ENCODE measurements around the gene PLPP4. TPM values are rescaled to one million over a fixed set of nuclear protein-coding genes. Genes with fewer than 3 reads are reported as not detected.

Gene PLPP4
- total RNA-seq (2021) (not detected in 2 replicates), Bru-seq, nascent RNA (percentile 6 among the genes with signal in this experiment), BruChase-seq, experiment 1, labeled RNA remaining after a 2-hour chase (not detected), BruChase-seq, experiment 2, labeled RNA remaining after a 6-hour chase (not detected)
- long read RNA-seq: 0 reads

- Histone ChIP-seq H3K9me2 (ENCODE audit: insufficient read depth) (no peaks in the 10 kb centered on the region), H2AFZ (no peak within 1 kb of the TSS), H4K20me1 (ENCODE audit: insufficient read depth) (no peaks in the 10 kb centered on the region), H3K4me2 (no peak within 1 kb of the TSS), H3K36me3 (ENCODE audit: low read depth) (no peaks in the 10 kb centered on the region), H3K27me3 (ENCODE audit: insufficient read depth, low read depth) (no peaks in the 10 kb centered on the region), H3K79me2 (ENCODE audit: low read depth) (no peaks in the 10 kb centered on the region), H3F3A (ENCODE audit: insufficient read depth, low read depth) (no peaks in the 10 kb centered on the region), H3K27ac (no peak within 1 kb of the TSS), H3K4me1 (replicated peaks; ENCODE audit: insufficient read depth) (no peaks in the 10 kb centered on the region), H3K9me3 (ENCODE audit: insufficient read depth, low read depth) (no peaks in the 10 kb centered on the region), H3K4me3 (no peak within 1 kb of the TSS)
- ChIA-PET POLR2A (ENCODE audit: unreplicated experiment) (no interaction called here), CTCF (no interaction called here)
- BruUV-seq (replicated peaks): no TSS peak
- DNase-seq: no peak
- TF ChIP-seq EZH2 (IDR thresholded peaks at IDR 0.05; ENCODE audit: low read depth) (no peak), CTCF (conservative IDR thresholded peaks at IDR 0.05) (no peak)
- intact Hi-C loops (cut with micrococcal nuclease; ENCODE audit: unreplicated experiment): no loop called here
These were observed at the start of gene PLPP4 for GRCh38 chr10:120456626-120457430. PLPP4 (plus strand) TSS chr10:120457227; CDS start chr10:120457306, 79 bp downstream.

- no peak for DNase-seq
- TF ChIP-seq CTCF (conservative IDR thresholded peaks at IDR 0.05) (no peak), EZH2 (IDR thresholded peaks at IDR 0.05; ENCODE audit: low read depth) (no peak)
- no peaks in the 10 kb centered on the region for H3K36me3 ChIP-seq (ENCODE audit: low read depth)
- no peaks in the 10 kb centered on the region for H3F3A ChIP-seq (ENCODE audit: insufficient read depth, low read depth)
- no peaks in the 10 kb centered on the region for H3K27me3 ChIP-seq (ENCODE audit: insufficient read depth, low read depth)
- POLR2A ChIA-PET (ENCODE audit: unreplicated experiment): no interaction called here
- H3K4me2 ChIP-seq: no peak overlapping the region
- H3K79me2 ChIP-seq (ENCODE audit: low read depth): no peaks in the 10 kb centered on the region
- no peak overlapping the region for H3K4me3 ChIP-seq
- H3K4me1 ChIP-seq (replicated peaks; ENCODE audit: insufficient read depth): no peaks in the 10 kb centered on the region
- no TSS peak for BruUV-seq (replicated peaks)
- no peaks in the 10 kb centered on the region for H4K20me1 ChIP-seq (ENCODE audit: insufficient read depth)
- no peak overlapping the region for H2AFZ ChIP-seq
- no peaks in the 10 kb centered on the region for H3K9me3 ChIP-seq (ENCODE audit: insufficient read depth, low read depth)
- no peaks in the 10 kb centered on the region for H3K9me2 ChIP-seq (ENCODE audit: insufficient read depth)
- intact Hi-C loops (cut with micrococcal nuclease; ENCODE audit: unreplicated experiment): no loop called here
- no peak overlapping the region for H3K27ac ChIP-seq
- CTCF ChIA-PET: no interaction called here
These were observed 47.2 kb upstream of the PLPP4 start for GRCh38 chr10:120409816-120410215.

- Histone ChIP-seq H3K4me3 (no peak overlapping the region), H3K4me2 (no peak overlapping the region), H3K4me1 (replicated peaks; ENCODE audit: insufficient read depth) (no peaks in the 10 kb centered on the region), H3F3A (ENCODE audit: insufficient read depth, low read depth) (no peaks in the 10 kb centered on the region), H3K27ac (no peak overlapping the region), H3K9me3 (ENCODE audit: insufficient read depth, low read depth) (no peaks in the 10 kb centered on the region), H3K27me3 (ENCODE audit: insufficient read depth, low read depth) (no peaks in the 10 kb centered on the region), H3K79me2 (ENCODE audit: low read depth) (no peaks in the 10 kb centered on the region), H4K20me1 (ENCODE audit: insufficient read depth) (no peaks in the 10 kb centered on the region), H2AFZ (no peak overlapping the region), H3K9me2 (ENCODE audit: insufficient read depth) (no peaks in the 10 kb centered on the region), H3K36me3 (ENCODE audit: low read depth) (no peaks in the 10 kb centered on the region)
- CTCF ChIA-PET: no interaction called here
- no peak for TF ChIP-seq CTCF (conservative IDR thresholded peaks at IDR 0.05)
- TF ChIP-seq EZH2 (IDR thresholded peaks at IDR 0.05; ENCODE audit: low read depth): no peak
- DNase-seq: no peak
- intact Hi-C loops (cut with micrococcal nuclease; ENCODE audit: unreplicated experiment): no loop called here
- no TSS peak for BruUV-seq (replicated peaks)
- POLR2A ChIA-PET (ENCODE audit: unreplicated experiment): no interaction called here
These were observed 42.1 kb upstream of the PLPP4 start for GRCh38 chr10:120414946-120415345.

Data from PC-9 (cell line).